T-helper 1 cell treated with Interleukin-12 subunit alpha and Interleukin-12 subunit beta and Interleukin-4 antibody, amounts not matched to agents 30 μg/mL and 1 μg/mL, for 36 hours (primary cell): Measurements from ENCODE around the gene CPS1.

Source experiments
- H3K27ac Mint-ChIP-seq: one replicate; pipeline ENCODE4 v1.8.0; 2021; ENCODE audit warnings: mild to moderate bottlenecking, mixed read lengths
- H3K27me3 Mint-ChIP-seq: one replicate; pipeline ENCODE4 v1.8.0; 2021; ENCODE audit warnings: low read depth, mixed read lengths
- H3K36me3 Mint-ChIP-seq: one replicate; pipeline ENCODE4 v1.8.0; 2021; ENCODE audit warnings: low read depth, mixed read lengths
- H3K4me1 Mint-ChIP-seq: one replicate; pipeline ENCODE4 v1.8.0; 2021; ENCODE audit warnings: low read depth, mixed read lengths
- H3K4me3 Mint-ChIP-seq: one replicate; pipeline ENCODE4 v1.8.0; 2021; ENCODE audit warnings: mild to moderate bottlenecking, moderate library complexity, mixed read lengths
- H3K9me3 Mint-ChIP-seq: one replicate; pipeline ENCODE4 v1.8.0; 2021; ENCODE audit warnings: mixed read lengths

Gene CPS1

DNA sequence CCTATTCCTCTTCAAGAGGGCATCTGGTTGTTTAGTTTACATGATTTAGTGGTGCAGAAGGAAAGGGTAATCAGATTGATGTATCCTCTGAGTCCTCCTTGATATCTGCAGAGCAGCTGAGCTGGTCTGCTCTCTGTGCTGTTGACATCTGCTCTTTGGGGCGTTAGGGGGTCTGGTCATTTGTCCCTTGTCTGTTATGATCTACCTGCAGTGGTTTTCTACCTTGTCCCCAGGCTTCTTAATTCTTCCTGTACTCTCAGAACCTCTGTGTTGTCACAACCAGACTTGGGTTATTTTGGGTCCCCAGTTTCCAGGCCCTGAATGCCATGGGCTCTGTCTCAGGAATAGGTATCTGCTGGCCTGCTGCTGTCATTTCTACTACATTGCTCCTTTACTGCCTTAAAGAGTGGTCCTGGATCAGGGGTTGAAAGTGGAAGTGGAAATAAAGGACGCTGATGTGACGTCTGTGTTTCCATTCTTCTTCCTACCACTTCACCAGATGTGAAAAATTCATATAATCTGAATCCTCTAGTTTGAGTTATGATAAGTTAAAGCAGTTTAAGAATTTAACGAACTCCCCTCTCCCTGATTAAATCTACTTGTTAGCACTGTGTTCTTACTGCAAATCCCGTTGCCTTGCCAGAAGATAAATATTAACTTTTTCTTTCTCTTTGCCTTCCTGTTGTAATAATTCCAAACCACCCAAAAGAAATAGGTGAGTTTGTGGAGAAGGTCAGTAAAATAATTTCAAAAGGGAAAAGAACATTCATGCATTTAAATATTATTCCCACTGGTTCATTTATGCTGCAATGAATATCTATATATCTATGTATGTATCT, 16.6 kb upstream of the CPS1 start:
- Mint-ChIP-seq H3K4me3 (no peak overlapping the region), H3K36me3 (no peaks in the 10 kb centered on the region), H3K9me3 (no peaks in the 10 kb centered on the region), H3K27me3 (no peaks in the 10 kb centered on the region), H3K27ac (no peak overlapping the region), H3K4me1 (no peaks in the 10 kb centered on the region)

DNA sequence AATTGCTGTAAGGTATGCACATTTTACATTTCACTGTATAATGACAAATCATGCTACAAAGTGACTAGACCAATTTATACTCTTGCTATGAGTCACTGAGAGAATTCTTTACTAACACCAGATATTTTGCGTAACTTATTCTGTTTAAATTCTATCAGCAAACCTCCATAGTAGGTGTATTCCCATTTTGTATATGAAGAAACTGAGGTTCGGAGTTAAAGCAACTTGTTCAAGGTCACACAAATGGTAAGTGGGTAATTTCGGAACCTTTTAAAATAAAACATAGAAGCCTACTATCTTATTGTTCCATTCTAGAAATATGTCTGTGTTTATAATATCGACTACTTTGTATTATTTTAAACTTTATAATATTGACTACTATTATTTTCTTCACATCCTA, 15.9 kb upstream of the CPS1 start:
- no peak overlapping the region for H3K4me3 Mint-ChIP-seq
- H3K9me3 Mint-ChIP-seq = no peaks in the 10 kb centered on the region
- no peaks in the 10 kb centered on the region for H3K27me3 Mint-ChIP-seq
- no peaks in the 10 kb centered on the region for H3K4me1 Mint-ChIP-seq
- H3K27ac Mint-ChIP-seq = no peak overlapping the region
- no peaks in the 10 kb centered on the region for H3K36me3 Mint-ChIP-seq

DNA sequence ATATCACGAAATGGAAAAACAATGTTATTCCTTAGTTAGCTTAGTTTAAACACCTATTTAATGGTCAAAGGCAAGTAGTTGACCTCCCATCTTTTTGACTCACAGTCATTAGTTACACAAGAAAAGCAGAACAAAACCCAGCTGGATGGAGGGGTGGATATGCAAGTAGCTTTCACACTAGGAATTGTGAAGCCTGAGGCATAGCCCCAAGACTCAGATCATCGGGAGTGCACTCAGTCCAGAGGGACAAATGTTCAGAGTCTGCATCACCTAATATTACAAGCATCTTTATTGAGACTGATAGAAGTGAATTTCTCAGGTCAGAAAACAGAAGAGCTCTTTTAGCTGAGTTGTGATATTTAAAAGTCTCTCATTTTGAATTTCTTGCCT, 15.5 kb upstream of the CPS1 start:
- Mint-ChIP-seq H3K27me3 (no peaks in the 10 kb centered on the region), H3K36me3 (no peaks in the 10 kb centered on the region), H3K9me3 (no peaks in the 10 kb centered on the region), H3K4me3 (no peak overlapping the region), H3K27ac (no peak overlapping the region), H3K4me1 (no peaks in the 10 kb centered on the region)

DNA sequence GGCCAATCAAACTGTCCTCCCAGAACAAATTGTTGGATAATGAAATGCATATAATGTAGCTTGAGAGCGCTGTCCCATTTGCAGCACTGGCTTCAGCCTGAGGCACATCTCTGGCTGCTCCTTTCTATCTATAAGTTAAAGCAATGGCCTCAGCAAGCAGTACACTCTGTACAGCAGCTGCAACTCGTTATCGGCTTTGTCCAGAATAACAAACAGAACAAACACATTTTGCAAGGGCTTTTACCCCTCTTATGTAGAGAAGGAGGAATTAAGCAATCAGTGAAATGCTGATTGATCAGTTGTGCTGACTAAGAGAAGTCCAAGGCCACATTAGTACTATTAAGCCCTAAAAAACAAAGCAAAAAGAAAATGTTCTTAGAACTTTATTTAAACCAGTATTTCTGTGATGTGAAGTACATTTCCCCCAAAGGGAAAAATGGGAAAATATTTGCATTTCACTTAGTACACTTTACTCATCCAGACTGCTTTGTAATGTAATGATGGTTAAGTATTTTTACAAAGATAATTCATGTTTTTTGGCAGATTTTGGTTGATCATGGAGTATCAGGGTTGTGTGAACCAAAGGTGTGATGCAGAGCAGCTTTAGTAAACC, 15.0 kb upstream of the CPS1 start:
- Mint-ChIP-seq H3K27ac (no peak overlapping the region), H3K27me3 (no peaks in the 10 kb centered on the region), H3K9me3 (no peaks in the 10 kb centered on the region), H3K36me3 (no peaks in the 10 kb centered on the region), H3K4me1 (no peaks in the 10 kb centered on the region), H3K4me3 (no peak overlapping the region)

DNA sequence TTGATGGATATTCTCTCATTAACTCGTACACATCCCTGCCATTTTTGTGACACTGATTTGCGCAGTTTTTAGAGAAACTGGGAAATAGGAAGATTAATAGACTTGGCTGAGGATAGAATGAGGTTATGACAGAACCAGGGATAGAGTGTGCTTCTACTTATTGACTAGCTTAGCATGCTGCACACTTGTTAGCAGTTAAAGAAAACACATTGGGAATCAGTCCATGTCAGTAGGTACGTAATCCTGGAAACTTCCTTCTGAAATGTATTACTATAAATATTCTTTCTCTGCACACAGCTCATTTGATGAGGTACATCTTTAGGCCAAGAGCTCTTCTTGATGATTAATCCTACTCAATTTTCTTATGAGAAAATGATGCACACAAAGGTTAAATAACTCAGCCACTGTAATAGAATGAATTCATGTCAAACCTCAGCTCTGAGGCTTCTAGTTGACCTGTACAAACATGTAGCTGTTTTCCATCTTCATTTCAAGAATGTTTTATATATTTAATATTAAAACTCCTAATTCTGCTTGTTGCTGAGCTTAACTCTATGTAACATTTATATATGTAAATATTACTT, 12.3 kb upstream of the CPS1 start:
- Mint-ChIP-seq H3K9me3 (no peaks in the 10 kb centered on the region), H3K27me3 (no peaks in the 10 kb centered on the region), H3K27ac (no peak overlapping the region), H3K4me1 (no peaks in the 10 kb centered on the region), H3K36me3 (no peaks in the 10 kb centered on the region), H3K4me3 (no peak overlapping the region)

DNA sequence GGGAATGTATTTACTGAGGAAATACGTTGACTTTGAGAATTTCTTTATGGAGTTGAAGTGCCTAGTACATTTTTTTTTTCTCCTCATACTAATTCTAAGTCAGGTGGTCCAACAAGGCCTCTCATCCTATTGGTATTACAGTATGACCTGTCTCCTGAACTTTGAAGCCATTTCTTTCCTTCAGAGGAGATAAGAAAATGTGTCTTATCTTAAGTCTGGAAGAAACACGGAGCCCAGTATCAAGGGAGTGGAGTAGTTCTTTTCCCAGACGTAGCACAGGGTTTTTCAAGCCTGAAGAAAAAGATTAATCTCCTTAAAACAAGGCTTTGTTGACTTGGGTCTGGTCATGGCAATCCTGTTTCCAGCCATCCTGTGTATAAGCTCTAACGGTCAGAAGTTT, 11.6 kb upstream of the CPS1 start:
- H3K4me3 Mint-ChIP-seq = no peak overlapping the region
- H3K4me1 Mint-ChIP-seq = no peaks in the 10 kb centered on the region
- no peaks in the 10 kb centered on the region for H3K9me3 Mint-ChIP-seq
- no peaks in the 10 kb centered on the region for H3K27me3 Mint-ChIP-seq
- no peak overlapping the region for H3K27ac Mint-ChIP-seq
- H3K36me3 Mint-ChIP-seq = no peaks in the 10 kb centered on the region

DNA sequence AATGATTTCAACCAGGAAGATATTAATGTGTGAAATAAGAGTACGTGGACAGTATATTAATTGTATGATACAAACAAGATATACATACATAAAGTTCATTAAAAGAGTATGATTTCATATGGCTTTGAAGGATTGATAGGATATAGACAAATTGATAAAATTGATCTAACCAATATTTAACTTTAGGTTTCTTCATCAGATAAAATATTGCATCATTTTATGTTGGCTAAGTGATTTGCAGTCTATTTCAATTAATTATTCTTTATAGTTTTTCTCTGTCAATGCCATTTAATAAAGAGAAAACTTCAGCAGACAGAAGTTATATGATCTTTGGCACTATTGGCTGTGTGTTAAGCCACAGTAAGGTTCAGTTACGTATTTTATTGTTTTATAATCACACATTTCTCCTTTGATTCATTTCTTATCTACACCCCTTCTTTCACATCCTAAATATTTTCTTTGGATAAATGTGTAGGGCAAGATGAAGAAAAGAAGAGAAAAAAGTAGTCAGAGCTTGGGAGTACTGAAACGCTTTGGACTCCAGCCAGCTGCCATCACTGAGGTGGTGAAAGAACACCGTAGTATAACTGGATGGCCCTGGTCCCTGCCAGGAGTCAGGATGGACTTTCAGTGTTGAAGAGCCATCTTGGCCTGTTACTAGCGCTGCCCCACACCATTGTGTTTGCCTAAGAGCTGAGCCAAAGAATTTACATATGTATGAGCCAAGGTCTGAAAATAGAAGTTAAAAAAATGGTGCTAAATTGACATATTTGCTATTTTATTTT, 9.8 kb upstream of the CPS1 start:
- no peaks in the 10 kb centered on the region for H3K9me3 Mint-ChIP-seq
- H3K36me3 Mint-ChIP-seq = no peaks in the 10 kb centered on the region
- no peaks in the 10 kb centered on the region for H3K27me3 Mint-ChIP-seq
- no peaks in the 10 kb centered on the region for H3K4me1 Mint-ChIP-seq
- H3K27ac Mint-ChIP-seq = no peak overlapping the region
- H3K4me3 Mint-ChIP-seq = no peak overlapping the region

DNA sequence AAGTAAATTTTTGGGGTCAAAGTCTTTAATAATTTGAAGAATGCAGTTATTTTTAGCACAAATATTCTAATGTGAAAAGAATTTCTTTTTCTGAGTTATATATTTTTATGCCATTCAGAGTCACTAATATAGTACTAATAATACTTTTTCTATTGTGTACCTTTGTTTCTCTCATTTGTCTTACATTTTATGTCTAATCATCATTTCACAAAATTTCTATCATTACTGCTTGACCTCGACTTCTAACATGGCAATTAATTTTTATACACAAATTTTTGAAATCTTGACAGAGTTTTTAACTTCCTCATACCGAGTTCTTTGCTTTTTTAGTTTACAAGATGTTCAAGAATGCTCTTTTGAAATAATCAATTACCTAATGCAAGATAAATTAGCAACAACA, 8.4 kb upstream of the CPS1 start:
- Mint-ChIP-seq H3K4me1 (no peaks in the 10 kb centered on the region), H3K9me3 (no peaks in the 10 kb centered on the region), H3K27me3 (peaks cover 3% of the 10 kb centered on the region), H3K4me3 (no peak overlapping the region), H3K36me3 (no peaks in the 10 kb centered on the region), H3K27ac (no peak overlapping the region)

DNA sequence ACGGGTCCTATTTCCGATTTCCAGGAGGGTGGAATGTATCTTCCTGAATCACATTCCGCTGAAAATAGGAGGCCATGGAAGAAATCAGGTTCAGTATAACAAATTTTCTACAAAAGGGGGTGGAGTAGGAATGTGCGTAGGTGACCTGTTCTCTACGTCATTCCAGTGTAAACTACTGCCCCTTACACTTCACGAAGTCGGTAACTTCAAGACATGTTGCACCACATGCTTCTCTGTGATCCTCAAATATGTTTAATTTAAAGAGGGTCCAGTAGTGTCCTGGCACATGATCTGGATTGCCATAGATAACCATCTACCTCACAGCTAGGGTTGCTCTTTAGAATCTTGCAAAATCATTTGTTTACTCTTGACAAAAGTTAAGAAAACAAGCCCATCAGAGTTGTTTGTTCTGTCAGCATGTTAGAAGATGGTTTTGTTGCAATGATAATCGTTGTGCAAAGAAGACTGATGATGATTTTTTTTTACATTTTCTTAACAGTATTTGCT, 7.5 kb upstream of the CPS1 start:
- H3K27me3 Mint-ChIP-seq = peaks cover 3% of the 10 kb centered on the region
- H3K4me1 Mint-ChIP-seq = no peaks in the 10 kb centered on the region
- H3K9me3 Mint-ChIP-seq = no peaks in the 10 kb centered on the region
- no peak overlapping the region for H3K27ac Mint-ChIP-seq
- H3K36me3 Mint-ChIP-seq = no peaks in the 10 kb centered on the region
- H3K4me3 Mint-ChIP-seq = no peak overlapping the region

DNA sequence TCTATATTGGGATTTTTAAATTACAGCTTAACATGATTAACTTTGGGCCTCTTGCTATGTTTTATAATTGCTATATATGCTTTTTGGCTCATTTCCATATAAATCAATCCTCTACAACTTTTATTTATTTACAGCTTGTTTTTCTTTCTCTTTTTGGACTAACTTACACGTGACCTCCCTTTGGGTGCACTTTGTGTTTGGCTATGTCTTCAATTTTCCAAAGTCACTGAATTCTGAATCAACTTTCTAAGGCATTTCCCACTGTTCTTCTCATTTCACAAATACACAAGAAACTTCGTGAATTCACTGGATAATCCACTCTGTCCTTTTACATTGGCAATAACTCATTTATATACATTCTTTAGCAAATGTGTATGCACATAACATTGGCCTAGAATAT, 5.4 kb upstream of the CPS1 start:
- no peaks in the 10 kb centered on the region for H3K9me3 Mint-ChIP-seq
- peaks cover 3% of the 10 kb centered on the region for H3K27me3 Mint-ChIP-seq
- H3K36me3 Mint-ChIP-seq = no peaks in the 10 kb centered on the region
- no peak overlapping the region for H3K4me3 Mint-ChIP-seq
- H3K4me1 Mint-ChIP-seq = no peaks in the 10 kb centered on the region
- H3K27ac Mint-ChIP-seq = no peak overlapping the region

DNA sequence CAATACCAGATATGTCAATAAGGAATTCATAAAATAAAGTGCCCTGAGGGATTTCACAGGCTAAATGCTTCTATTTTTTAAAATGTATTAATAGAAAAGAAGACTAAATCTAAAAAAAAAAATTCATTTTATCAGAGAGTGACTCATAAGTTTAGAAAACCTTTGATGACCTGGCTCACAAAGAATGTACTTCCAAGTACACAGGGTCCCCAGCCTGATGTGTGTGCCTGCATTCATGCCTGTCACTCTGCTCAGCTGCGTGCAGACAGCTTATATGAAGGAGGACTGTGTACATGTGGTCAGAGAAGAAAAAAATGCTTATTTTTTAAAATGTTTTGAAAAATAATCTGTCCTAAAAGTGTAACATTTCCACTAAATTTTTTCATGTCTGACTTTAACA, 3.0 kb upstream of the CPS1 start:
- no peaks in the 10 kb centered on the region for H3K36me3 Mint-ChIP-seq
- H3K27ac Mint-ChIP-seq = no peak overlapping the region
- no peaks in the 10 kb centered on the region for H3K9me3 Mint-ChIP-seq
- H3K4me3 Mint-ChIP-seq = no peak overlapping the region
- H3K27me3 Mint-ChIP-seq = peaks cover 3% of the 10 kb centered on the region
- H3K4me1 Mint-ChIP-seq = no peaks in the 10 kb centered on the region

DNA sequence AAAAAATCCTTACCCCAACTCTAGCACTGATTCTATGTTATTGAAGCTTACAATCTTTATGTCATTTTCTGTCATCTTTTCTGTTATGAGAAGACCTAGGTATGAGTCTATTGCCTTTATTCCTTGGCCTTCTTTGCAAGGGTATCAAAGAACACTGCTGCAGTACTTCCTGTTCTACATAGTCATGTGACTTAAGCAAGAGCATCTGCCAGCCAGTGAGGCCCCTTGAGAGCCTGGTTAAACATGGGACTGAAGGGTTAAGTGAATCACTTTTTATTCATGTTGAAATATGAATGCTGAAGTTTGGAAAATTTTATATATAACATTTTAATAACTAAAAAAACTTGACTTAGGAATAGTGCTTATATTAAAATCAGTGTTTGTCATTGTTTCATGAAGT, 844 bp upstream of the CPS1 start:
- no peak overlapping the region for H3K27ac Mint-ChIP-seq
- H3K9me3 Mint-ChIP-seq = no peaks in the 10 kb centered on the region
- H3K36me3 Mint-ChIP-seq = no peaks in the 10 kb centered on the region
- peaks cover 3% of the 10 kb centered on the region for H3K27me3 Mint-ChIP-seq
- no peak overlapping the region for H3K4me3 Mint-ChIP-seq
- H3K4me1 Mint-ChIP-seq = no peaks in the 10 kb centered on the region

DNA sequence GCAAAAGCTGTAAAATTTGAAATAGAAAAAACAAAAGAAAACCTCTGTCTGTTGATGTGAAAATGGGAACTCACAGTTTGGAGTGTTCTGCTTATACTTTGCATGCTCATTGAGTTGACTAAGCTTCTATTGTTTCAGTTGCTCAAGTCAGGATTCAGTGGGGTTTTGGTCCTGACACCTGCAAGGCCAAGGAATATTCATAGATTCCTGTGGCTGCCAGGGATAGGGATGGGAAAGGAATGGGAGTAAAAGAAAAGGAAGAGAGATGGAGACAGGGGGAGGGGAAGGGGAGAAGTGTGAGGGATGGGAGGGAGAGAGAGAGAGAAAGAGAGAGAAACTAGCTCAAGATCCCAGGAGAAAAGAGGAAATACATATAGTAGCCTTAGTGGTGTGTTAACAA, 1.3 kb downstream of the CPS1 start:
- H3K4me3 Mint-ChIP-seq = no peak overlapping the region
- H3K27ac Mint-ChIP-seq = no peak overlapping the region
- H3K27me3 Mint-ChIP-seq = no peaks in the 10 kb centered on the region
- H3K4me1 Mint-ChIP-seq = no peaks in the 10 kb centered on the region
- H3K9me3 Mint-ChIP-seq = no peaks in the 10 kb centered on the region
- no peaks in the 10 kb centered on the region for H3K36me3 Mint-ChIP-seq

DNA sequence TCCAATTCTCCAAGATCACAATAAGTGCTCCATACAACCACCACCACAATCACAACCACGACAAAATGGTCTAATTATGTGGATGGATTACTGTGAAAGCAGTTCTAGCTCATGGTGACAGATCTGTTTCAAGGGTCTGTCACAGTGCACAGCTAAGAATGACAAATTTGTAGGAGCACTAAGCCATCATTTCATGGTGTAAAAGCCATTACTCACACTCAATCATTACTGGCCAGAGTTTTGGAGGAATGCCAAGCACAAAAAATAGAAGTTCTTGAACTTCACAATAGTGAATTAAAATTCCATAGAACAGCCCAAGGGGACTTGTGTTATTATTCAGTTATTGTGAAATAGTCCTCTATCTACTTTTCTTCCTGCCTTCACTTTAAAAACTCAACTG, 2.3 kb downstream of the CPS1 start:
- Mint-ChIP-seq H3K27ac (no peak overlapping the region), H3K27me3 (no peaks in the 10 kb centered on the region), H3K4me3 (no peak overlapping the region), H3K4me1 (no peaks in the 10 kb centered on the region), H3K36me3 (no peaks in the 10 kb centered on the region), H3K9me3 (no peaks in the 10 kb centered on the region)
